Testis (tissue), 3 donors: ENCODE measurements around the gene FUT8. TPM values are rescaled to one million over a fixed set of nuclear protein-coding genes. Genes with fewer than 3 reads are reported as not detected.

Experiments used
- DNase-seq: peaks from one replicate; pipeline ENCODE4 v3.0.0-alpha.2; 2019
- H3K27ac ChIP-seq, 2 donors: fragments of 200-600 bp; sonication (generic); one replicate each; pipeline ENCODE4 v1.5.1; 2019
- H3K27me3 ChIP-seq: fragments of 200-600 bp; sonication (generic); one replicate; pipeline ENCODE4 v1.5.1; 2019
- H3K36me3 ChIP-seq: fragments of 200-600 bp; sonication (generic); one replicate; pipeline ENCODE4 v1.5.1; 2017; ENCODE audit warnings: low read depth; ENCODE audit errors: missing control alignments
- H3K4me1 ChIP-seq: fragments of 200-600 bp; sonication (generic); one replicate; pipeline ENCODE4 v1.5.1; 2019
- H3K4me3 ChIP-seq, 2 donors: fragments of 200-600 bp; sonication (generic); one replicate each; pipeline ENCODE4 v1.5.1; 2017 to 2019
- H3K9me3 ChIP-seq: fragments of 200-600 bp; sonication (generic); one replicate; pipeline ENCODE4 v1.5.1; 2017
- CTCF ChIP-seq, 3 experiments: fragments of 450-650 bp in 2 of 3; fragments of 200-600 bp in 1 of 3; sonication (generic) in 1 of 3; IDR thresholded peaks; one replicate each; pipeline ENCODE4 v1.5.1; 2016 to 2019; ENCODE audit warnings: antibody characterized with exemption in 3 of 3, mild to moderate bottlenecking in 2 of 3, moderate library complexity in 1 of 3
- POLR2A ChIP-seq: fragments of 450-650 bp; IDR thresholded peaks from one replicate; pipeline ENCODE4 v1.6.1; 2017; ENCODE audit warnings: antibody characterized with exemption, mild to moderate bottlenecking, moderate library complexity
- WGBS, 2 donors: methylation state at CpG; one replicate each; pipeline ENCODE4 v1.1.5; 2018; 5-methylcytosine and 5-hydroxymethylcytosine counted together
- intact Hi-C: fragments of 100-400 bp; cut with DNase I; formaldehyde crosslinking; loops from one replicate; pipeline ENCODE4 v1.15.1; 2023; ENCODE audit warnings: low total_unique reads
- polyA plus RNA-seq: library from polyadenylated mRNA; stranded (reverse); fragments of 350-450 nt; fragmentation: Illumina TruSeq; extraction: RNeasy Lipid Tissue Mini Kit (QIAGEN cat#74804); gene quantifications from one replicate; pipeline ENCODE4 v1.2.3, GENCODE V29; 2014; ENCODE audit warnings: low read depth, low replicate concordance; ENCODE audit not compliant: insufficient read depth
- total RNA-seq, 2 donors: library from RNA; depleted of rRNA; stranded (reverse); fragments of >200 nt; gene quantifications; one replicate each; pipeline ENCODE4 v1.2.3, GENCODE V29; 2016

Gene FUT8
- total and polyA plus RNA-seq, 3 donors from 2014 or later = 47.1 to 68.3 (median 58.7) TPM

GRCh38 chr14:65496178-65496993 lies 83.9 kb downstream of the FUT8 start:
- Histone ChIP-seq H3K27me3 (no peaks in the 10 kb centered on the region), H3K9me3 (no peaks in the 10 kb centered on the region), H3K4me1 (no peaks in the 10 kb centered on the region), H3K4me3 (no peak overlapping the region), H3K27ac (no peak overlapping the region), H3K36me3 (no peaks in the 10 kb centered on the region)
- DNase-seq = no peak
- TF ChIP-seq CTCF (IDR thresholded peaks at IDR 0.05) = no peak
- no peak for TF ChIP-seq POLR2A
- intact Hi-C loops = no loop called here
- 96% methylated on average over 6 of the region's 6 CpGs for WGBS, 2 donors

DNA sequence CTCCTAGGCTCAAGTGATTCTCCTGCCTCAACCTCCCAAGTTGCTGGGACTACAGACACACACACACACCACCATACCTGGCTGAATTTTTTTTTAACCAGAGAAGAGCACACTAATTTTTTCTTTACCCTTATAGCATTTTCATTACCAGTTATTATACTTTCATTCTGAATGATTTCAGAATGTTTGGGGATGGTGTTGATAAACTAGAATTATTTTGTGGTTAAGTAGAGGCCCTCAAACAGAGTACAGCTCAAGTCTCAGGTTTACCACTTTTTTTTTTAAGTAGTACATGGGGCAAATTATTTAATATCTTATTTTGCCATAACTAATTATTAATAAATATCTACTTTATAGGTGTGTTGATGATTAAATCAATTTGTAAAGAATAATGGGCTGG lies 86.6 kb downstream of the FUT8 start:
- DNase-seq = no peak
- TF ChIP-seq POLR2A = no peak
- TF ChIP-seq CTCF (IDR thresholded peaks at IDR 0.05) = no peak
- H3K4me3 ChIP-seq = no peak overlapping the region
- no peaks in the 10 kb centered on the region for H3K9me3 ChIP-seq
- no peaks in the 10 kb centered on the region for H3K36me3 ChIP-seq
- intact Hi-C loops = no loop called here
- no peaks in the 10 kb centered on the region for H3K4me1 ChIP-seq
- no peak overlapping the region for H3K27ac ChIP-seq
- H3K27me3 ChIP-seq = no peaks in the 10 kb centered on the region

GRCh38 chr14:65500075-65500474 lies 87.5 kb downstream of the FUT8 start:
- H3K4me1 ChIP-seq = no peaks in the 10 kb centered on the region
- no peak for DNase-seq
- intact Hi-C loops = no loop called here
- no peaks in the 10 kb centered on the region for H3K36me3 ChIP-seq
- H3K9me3 ChIP-seq = no peaks in the 10 kb centered on the region
- no peak overlapping the region for H3K27ac ChIP-seq
- 97% methylated on average over 4 of the region's 4 CpGs for WGBS, 2 donors
- no peak overlapping the region for H3K4me3 ChIP-seq
- TF ChIP-seq CTCF (IDR thresholded peaks at IDR 0.05) = no peak
- no peaks in the 10 kb centered on the region for H3K27me3 ChIP-seq

- no peaks in the 10 kb centered on the region for H3K36me3 ChIP-seq
- no peak overlapping the region for H3K27ac ChIP-seq
- intact Hi-C loops = no loop called here
- no peak for DNase-seq
- no peaks in the 10 kb centered on the region for H3K4me1 ChIP-seq
- H3K4me3 ChIP-seq = no peak overlapping the region
- H3K9me3 ChIP-seq = no peaks in the 10 kb centered on the region
- H3K27me3 ChIP-seq = no peaks in the 10 kb centered on the region
- TF ChIP-seq CTCF (IDR thresholded peaks at IDR 0.05) (no peak), POLR2A (no peak)
Observed at GRCh38 chr14:65501328-65501727, 88.8 kb downstream of the FUT8 start.

GRCh38 chr14:65502676-65503124 lies 90.2 kb downstream of the FUT8 start:
- intact Hi-C loops = no loop called here
- Histone ChIP-seq H3K9me3 (no peaks in the 10 kb centered on the region), H3K36me3 (no peaks in the 10 kb centered on the region), H3K4me1 (no peaks in the 10 kb centered on the region), H3K27me3 (no peaks in the 10 kb centered on the region), H3K27ac (no peak overlapping the region), H3K4me3 (no peak overlapping the region)
- 84 to 86% methylated on average over 1 of the region's 1 CpG for WGBS, 2 donors
- DNase-seq = no peak
- TF ChIP-seq POLR2A (no peak), CTCF (IDR thresholded peaks at IDR 0.05) (no peak)
